ENCODE measurements around the gene BCKDHA. TPM values are rescaled to one million over a fixed set of nuclear protein-coding genes. Genes with fewer than 3 reads are reported as not detected.

Gene BCKDHA
- total and polyA plus RNA-seq, 8 donors, result 1.8 to 80.6 (median 43.1) TPM

DNA sequence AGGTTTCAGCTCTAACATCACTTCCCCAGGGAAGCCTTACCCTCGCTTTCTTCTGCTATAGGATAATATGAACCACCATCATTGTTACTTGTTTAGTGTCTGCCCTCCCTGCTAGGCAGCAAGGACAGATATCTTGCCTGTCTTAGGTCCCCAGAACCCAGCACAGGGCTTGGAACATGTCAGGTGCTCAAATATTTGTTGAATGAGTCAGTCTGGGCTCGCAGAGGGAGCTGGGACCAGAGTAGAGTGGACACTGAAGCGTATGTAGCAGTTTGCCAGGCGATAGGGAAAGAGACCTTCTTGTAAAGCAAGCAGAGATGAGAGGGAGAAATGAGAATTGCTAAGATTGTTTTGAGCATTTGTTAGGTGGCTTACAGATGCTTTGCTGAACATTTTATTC lies 11.7 kb downstream of the BCKDHA start:
- H3K4me1 ChIP-seq, result peaks cover 12 to 74% (median 29%) of the 10 kb centered on the region in 4 donors
- peak overlapping the region; percentile 67 to 80 (median 72) for H3K27ac ChIP-seq
- TF ChIP-seq POLR2AphosphoS5 (IDR thresholded peaks at IDR 0.05) (peak; percentile 7 to 67 (median 47)), POLR2A (IDR thresholded peaks at IDR 0.05) (no peak)
- H3K9me3 ChIP-seq, result no peaks in the 10 kb centered on the region
- intact Hi-C loops (cut with DNase I; ENCODE audit: low total_unique reads), result no loop called here
- H3K27me3 ChIP-seq, result no peaks in the 10 kb centered on the region
- no peak overlapping the region for H3K4me3 ChIP-seq
- H3K36me3 ChIP-seq, result peaks cover 23 to 44% (median 41%) of the 10 kb centered on the region in 4 donors
- DNase-seq, result peak; percentile 76 to 88
- WGBS, 5 donors, result 27 to 54% (median 43%) methylated on average over 4 of the region's 4 CpGs

GRCh38 chr19:41410336-41411054 lies 12.9 kb downstream of the BCKDHA start:
- Histone ChIP-seq H3K36me3 (peaks cover 29 to 57% (median 53%) of the 10 kb centered on the region in 4 donors), H3K4me3 (no peak overlapping the region), H3K27ac (peak overlapping the region in 3 of 5 donors; percentile 72 to 80 (median 73)), H3K4me1 (peaks cover 12 to 77% (median 29%) of the 10 kb centered on the region in 4 donors), H3K9me3 (no peaks in the 10 kb centered on the region), H3K27me3 (no peaks in the 10 kb centered on the region)
- TF ChIP-seq EP300 (IDR thresholded peaks at IDR 0.05), result no peak
- TF ChIP-seq POLR2A (IDR thresholded peaks at IDR 0.05), result no peak
- TF ChIP-seq, protein P1, sequence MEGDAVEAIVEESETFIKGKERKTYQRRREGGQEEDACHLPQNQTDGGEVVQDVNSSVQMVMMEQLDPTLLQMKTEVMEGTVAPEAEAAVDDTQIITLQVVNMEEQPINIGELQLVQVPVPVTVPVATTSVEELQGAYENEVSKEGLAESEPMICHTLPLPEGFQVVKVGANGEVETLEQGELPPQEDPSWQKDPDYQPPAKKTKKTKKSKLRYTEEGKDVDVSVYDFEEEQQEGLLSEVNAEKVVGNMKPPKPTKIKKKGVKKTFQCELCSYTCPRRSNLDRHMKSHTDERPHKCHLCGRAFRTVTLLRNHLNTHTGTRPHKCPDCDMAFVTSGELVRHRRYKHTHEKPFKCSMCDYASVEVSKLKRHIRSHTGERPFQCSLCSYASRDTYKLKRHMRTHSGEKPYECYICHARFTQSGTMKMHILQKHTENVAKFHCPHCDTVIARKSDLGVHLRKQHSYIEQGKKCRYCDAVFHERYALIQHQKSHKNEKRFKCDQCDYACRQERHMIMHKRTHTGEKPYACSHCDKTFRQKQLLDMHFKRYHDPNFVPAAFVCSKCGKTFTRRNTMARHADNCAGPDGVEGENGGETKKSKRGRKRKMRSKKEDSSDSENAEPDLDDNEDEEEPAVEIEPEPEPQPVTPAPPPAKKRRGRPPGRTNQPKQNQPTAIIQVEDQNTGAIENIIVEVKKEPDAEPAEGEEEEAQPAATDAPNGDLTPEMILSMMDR (IDR thresholded peaks at IDR 0.05), result no peak
- TF ChIP-seq POLR2AphosphoS5 (IDR thresholded peaks at IDR 0.05), result no peak
- 86 to 94% (median 91%) methylated on average over 22 to 23 of the region's 23 CpGs for WGBS, 5 donors
- intact Hi-C loops (cut with DNase I; ENCODE audit: low total_unique reads), result no loop called here
- no peak for DNase-seq

DNA sequence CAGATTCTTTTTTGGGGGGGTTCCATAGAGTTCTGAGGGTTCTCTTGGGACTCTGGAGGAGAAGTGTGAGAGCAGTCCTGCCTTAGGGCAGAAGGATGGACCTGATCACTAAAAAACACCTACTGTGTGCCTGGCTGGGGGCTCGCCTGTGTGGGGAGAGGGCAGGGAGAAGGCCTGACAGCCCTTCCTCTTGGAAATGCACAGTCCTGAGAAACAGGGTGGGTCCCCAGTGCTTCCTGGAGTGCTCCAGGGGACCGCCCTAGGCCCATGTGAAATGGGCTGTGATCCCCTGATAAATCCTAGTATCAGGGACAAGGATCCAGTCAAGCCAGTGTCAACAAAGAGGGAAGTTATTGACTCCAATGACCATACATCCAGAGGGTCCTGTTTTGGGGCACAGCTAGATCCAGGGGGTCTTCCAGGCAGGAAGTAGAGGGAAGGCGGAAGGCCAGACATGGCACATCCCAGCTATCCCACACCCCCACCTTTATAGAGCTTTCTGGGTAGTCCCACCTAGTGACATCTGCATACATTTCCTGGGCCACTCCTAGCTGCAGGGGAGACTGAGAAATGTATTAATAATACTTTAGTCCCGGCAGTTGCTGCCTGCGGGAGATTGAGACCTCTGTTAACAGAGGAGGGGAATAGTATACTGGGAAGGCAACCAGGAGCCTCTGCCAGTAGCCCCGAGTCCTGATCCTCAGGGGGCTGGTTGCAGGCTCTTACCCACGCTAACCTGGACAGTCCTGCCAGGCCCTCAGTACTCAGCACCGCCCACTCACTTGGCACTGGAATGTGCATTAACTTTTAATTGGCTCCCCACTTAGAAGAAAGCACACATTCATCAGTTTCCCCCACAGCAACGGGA lies 13.7 kb downstream of the BCKDHA start:
- WGBS, 5 donors, result 72 to 84% (median 73%) methylated on average over 9 of the region's 9 CpGs
- H3K36me3 ChIP-seq, result peaks cover 33 to 63% (median 57%) of the 10 kb centered on the region in 4 donors
- TF ChIP-seq, protein P1 (IDR thresholded peaks at IDR 0.05), result no peak
- no peak for TF ChIP-seq POLR2A (IDR thresholded peaks at IDR 0.05)
- no peak for TF ChIP-seq POLR2AphosphoS5 (IDR thresholded peaks at IDR 0.05)
- TF ChIP-seq EP300 (IDR thresholded peaks at IDR 0.05), result no peak
- no peaks in the 10 kb centered on the region for H3K27me3 ChIP-seq
- H3K27ac ChIP-seq, result peak overlapping the region in 3 of 5 donors; percentile 72 to 80 (median 73)
- H3K4me3 ChIP-seq, result no peak overlapping the region
- peaks cover 12 to 76% (median 26%) of the 10 kb centered on the region in 4 donors for H3K4me1 ChIP-seq
- intact Hi-C loops (cut with DNase I; ENCODE audit: low total_unique reads), result no loop called here
- DNase-seq, result no peak
- no peaks in the 10 kb centered on the region for H3K9me3 ChIP-seq

GRCh38 chr19:41411968-41412265 lies 14.3 kb downstream of the BCKDHA start:
- no peak overlapping the region for H3K27ac ChIP-seq
- H3K9me3 ChIP-seq, result no peaks in the 10 kb centered on the region
- peak in 1 of 2 donors; percentile 60 for DNase-seq
- no peak overlapping the region for H3K4me3 ChIP-seq
- peaks cover 12 to 74% (median 26%) of the 10 kb centered on the region in 4 donors for H3K4me1 ChIP-seq
- intact Hi-C loops (cut with DNase I; ENCODE audit: low total_unique reads), result no loop called here
- no peaks in the 10 kb centered on the region for H3K27me3 ChIP-seq
- peaks cover 39 to 69% (median 63%) of the 10 kb centered on the region in 4 donors for H3K36me3 ChIP-seq
- no peak for TF ChIP-seq POLR2AphosphoS5 (IDR thresholded peaks at IDR 0.05)
- TF ChIP-seq, protein P1 (IDR thresholded peaks at IDR 0.05), result no peak
- 71 to 96% (median 82%) methylated on average over 10 to 11 of the region's 11 CpGs for WGBS, 5 donors

All from stomach (tissue), 9 donors.